Effector CD8-positive, alpha-beta T cell (primary cell): Measurements from ENCODE around the gene PROZ.

Experiments
- DNase-seq: peaks from one replicate; lab custom pipeline; 2025; lab: John Stamatoyannopoulos, UW

The PROZ gene

DNA sequence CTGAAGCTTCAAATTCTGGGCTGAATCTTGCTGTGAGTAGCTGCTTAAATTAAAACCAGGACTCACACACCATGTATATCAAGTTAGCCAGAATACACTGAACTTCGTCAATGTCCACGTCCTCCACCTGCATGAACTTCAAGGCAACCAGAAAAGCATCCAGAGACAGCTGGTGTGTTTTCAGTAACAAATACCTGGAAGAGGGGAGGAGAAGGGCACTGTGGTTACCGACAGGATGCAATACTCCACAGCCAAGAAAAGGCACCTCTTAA is 20.4 kb downstream of the PROZ start:
- DNase-seq: no peak

DNA sequence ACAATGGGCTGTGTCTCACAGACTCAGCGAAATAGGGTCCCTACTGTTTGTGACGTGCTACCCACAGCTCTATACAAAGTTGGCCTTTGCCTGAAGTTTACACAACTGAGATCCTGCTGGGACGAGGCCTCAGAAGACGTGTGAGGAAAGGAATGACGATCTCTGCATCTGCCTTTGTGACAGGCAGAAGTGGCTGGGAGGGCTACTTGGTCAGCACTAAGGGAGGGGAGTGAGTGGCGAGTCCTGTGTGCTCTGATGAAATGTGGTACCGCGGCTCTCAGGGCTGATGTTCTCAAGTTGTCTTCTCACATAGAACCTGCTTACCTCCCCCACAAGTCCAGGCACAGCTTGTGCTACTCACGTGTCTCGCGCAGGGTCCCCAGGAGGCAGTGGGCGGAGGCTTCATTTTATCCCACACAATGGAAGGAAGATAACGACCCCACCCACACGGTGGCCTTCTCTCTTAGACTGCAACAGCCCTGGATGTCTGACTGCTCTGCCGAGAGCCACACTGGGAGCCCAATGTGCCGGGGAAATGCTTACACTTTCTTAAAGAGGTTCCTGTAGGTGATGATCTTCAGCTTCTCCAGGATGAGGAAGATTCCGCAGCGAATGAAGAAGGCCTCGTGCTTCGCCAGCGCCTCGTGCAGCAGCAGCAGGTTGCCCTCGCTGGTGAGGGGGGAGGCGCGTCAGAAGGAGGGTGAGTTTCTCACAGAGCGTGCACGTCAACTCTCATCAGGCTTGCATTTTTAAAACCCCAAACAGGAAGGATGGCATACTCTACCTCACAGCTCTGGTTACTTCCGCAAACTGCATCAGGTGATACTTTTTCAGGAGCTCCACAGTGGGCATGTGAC is 21.2 kb downstream of the PROZ start:
- DNase-seq: no peak

- DNase-seq: no peak
Measured at GRCh38 chr13:113182046-113182445, 23.6 kb downstream of the PROZ start.

DNA sequence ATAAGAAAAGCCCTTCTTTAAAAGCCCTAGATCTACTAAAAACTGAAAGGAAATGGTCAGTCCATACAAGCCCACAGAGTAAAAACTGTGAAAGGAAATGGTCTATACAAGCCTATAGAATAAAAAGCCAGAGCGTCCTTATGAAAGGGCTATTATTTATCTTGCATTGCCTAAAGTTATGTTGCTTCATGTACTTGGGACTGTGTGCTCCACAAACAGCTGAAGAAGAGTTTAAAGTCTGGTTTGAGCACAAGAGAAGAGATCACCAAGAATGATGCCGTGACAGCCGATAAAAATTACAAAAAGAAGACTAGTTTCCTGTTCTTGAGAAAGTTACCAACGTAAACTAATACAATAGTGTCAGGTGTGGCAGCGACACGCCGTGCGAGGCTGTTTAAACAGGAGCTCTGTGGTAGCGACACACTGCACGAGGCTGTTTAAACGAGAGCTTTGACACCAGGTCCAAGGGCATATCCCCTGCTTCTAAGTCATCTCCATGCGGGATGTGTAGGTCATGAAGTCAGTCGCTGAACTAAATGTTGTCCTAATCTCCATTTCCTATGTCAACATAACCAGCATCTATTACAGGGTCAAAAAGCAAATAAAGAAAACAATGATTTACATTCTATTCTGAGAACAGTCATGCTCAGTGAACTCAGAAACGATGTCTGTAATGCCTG is 25.1 kb downstream of the PROZ start:
- no peak for DNase-seq

- DNase-seq: no peak
Measured at GRCh38 chr13:113184568-113185440, 26.4 kb downstream of the PROZ start.

GRCh38 chr13:113186061-113186900 is 27.8 kb downstream of the PROZ start:
- DNase-seq: no peak

- no peak for DNase-seq
Measured at GRCh38 chr13:113187263-113187669, 28.8 kb downstream of the PROZ start.

DNA sequence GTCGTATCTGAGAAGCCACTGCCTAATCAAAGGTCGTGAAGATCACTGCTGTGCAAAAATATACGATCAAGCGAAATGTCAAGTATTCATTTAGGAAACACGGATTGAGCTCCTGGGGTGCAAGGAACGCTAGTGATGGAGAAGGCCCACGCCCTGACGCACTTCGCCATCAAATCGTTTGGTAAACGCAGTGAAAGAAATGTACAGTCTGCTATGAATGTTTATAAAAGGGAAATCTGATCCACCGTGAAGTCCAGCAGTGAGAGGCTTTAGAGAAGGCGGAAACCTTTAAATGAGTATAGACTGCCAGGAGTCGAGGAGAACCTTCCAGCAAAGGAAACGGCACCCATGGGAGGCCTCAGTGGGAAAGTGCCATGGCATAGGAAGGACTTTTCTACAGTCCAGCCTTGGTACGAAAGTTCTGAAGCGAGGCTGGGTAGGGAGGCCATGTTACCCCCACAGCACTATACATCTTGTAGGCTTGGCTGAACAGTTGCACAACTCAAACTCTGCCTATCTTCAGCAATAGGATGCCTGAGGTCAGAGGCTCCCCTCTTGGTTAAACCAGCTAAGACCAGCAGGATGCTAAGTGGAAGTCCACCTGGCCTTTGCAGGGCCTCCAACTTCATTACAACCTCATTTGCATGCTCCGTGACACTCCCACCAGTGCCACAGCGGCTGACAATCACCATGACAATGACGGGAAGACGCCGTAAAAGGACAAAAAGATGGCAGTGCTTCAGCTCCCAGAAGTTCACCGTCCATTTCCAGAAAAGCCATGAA is 29.6 kb downstream of the PROZ start:
- no peak for DNase-seq

DNA sequence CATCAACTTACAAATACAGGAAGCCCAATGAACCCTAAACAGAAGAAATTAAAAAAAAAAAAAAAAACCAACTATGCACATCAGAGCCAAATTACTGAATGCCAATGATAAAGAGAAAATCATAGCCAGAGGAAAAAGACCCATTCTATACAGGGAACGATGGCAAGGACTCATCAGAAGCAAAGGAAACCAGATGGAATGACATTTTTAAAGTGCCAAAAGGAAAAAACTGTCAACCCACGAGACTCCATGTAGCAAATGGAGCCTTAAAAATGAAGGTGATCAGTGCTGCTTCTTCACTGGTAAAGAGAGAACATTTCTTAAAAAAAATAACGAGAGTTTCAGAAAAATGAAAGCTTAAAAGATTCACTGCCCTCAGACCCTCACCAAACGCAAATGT is 31.7 kb downstream of the PROZ start:
- no peak for DNase-seq

DNA sequence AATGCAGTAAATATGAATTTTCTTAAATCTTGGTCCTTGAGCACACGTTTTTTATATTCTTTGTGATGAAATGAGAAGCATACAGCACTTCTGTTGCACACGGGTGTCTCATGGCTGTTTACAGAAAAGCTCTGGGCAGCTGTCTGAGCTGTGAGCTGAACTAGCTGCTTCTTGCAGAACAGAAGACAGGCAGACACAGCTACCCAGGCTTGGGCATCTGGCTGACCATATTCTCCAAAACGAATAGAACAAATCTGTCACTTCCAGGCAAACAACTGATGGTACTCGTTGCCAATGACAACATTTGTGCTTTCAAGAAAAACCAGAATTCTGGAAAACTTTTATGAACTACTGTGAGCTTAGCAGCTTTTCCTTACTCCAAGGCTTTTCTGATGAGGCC is 33.8 kb downstream of the PROZ start:
- DNase-seq: no peak

DNA sequence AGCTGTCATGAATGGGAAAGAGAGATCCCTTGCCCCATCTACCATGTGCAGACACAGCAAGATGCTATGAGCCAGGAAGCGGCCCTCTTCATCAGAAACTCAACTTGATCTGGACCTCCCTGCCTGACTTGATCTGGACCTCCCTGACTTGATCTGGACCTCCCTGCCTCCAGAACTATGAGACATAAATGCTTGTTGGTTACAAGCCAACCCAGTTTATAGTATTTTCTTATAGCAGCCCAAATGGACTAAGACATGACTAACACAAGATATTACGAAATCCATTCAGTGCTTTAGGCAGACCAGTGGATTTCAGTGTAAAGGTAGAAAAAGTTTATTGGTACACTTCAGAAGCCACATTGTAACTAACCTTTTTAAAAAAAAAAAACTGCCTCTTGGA is 34.5 kb downstream of the PROZ start:
- no peak for DNase-seq

DNA sequence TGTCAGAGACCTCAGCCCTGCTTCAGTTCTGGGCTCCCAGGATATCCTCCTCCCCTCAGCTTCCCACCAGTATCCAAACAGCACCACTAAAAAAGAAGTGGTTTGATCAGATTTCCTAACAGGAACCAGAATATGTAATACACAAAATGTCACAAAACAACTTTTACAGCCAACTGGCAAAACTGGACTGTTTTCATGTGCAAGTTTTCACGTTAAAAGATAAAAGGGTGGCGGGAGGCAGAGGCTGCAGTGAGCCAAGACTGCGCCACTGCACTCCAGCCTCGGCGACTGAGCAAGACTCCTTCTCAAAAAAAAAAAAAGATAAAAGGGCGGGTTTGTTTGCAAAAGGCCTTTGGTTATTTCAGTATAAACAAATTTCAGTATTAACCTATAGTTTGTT is 36.9 kb downstream of the PROZ start:
- no peak for DNase-seq

- DNase-seq: no peak
Measured at GRCh38 chr13:113196970-113197737, 38.7 kb downstream of the PROZ start.

GRCh38 chr13:113201815-113202214 is 43.4 kb downstream of the PROZ start:
- no peak for DNase-seq

GRCh38 chr13:113202912-113203311 is 44.5 kb downstream of the PROZ start:
- no peak for DNase-seq

- no peak for DNase-seq
Measured at GRCh38 chr13:113203507-113204377, 45.3 kb downstream of the PROZ start.

DNA sequence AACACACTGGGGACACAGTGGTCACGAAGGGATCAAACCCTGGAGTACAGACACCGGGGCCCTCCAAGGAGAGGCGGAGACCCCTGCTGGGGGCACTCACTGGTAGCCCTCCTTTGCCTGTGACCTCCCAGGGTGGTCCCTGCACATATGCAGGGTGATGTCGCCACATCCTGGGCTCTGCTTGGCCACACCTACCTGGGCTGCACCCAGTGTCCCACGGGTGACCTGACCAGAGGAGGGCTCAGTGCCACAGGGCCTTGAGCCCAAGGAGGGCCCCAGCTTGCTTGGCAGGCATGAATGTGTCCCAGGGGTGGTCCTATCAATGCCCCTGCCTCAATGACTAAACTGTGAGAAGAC is 45.9 kb downstream of the PROZ start:
- no peak for DNase-seq

DNA sequence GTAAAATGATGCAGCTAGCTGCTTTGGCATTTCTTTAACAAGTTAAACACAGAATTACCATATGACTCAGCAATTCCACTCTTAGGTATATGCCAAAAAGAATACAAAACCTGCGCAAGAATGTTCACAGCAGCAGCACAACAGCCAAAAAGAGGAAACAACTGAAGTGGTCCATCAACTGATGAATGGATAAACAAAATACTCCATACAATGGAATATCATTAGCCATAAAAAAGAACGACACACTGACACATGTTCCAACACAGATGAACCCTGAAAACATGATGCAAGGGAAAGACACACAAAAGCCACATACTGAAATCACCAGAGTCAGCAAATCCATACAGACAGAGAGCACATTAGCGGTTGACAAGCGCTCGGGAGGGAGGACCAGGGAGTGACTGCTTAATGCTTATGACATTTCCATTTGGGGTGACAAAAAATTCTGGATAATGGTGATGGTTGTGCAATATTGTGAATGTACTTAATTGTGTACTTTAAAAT is 47.0 kb downstream of the PROZ start:
- no peak for DNase-seq

GRCh38 chr13:113207460-113207859 is 49.0 kb downstream of the PROZ start:
- DNase-seq: no peak
